GM23338 (cell line): ENCODE data around the gene DHRSX. TPM values are rescaled to one million over a fixed set of nuclear protein-coding genes. Genes with fewer than 3 reads are reported as not detected.
A peak's percentile ranks its signal among the peaks of the same experiment; 100 is the strongest.

Experiments
- ATAC-seq: fragments of 200-7000 bp; cut with Tn5 transposase; 3 replicates; pipeline ENCODE4 v1.9.1; 2020
- DNase-seq: peaks from one replicate; pipeline ENCODE4 v3.0.0-alpha.2; 2015; ENCODE audit warnings: low spot score
- H2AFZ ChIP-seq: fragments of 200-600 bp; sonication (generic); 2 replicates; pipeline ENCODE4 v1.8.0; 2016; ENCODE audit warnings: antibody characterized with exemption, mild to moderate bottlenecking, moderate library complexity
- H3F3A ChIP-seq: fragments of 200-600 bp; sonication (generic); replicated peaks from 2 replicates; pipeline ENCODE4 v1.8.0; 2017; ENCODE audit warnings: antibody characterized with exemption, mixed run types, low read depth
- H3K27ac ChIP-seq: fragments of 200-600 bp; sonication (generic); 2 replicates; pipeline ENCODE4 v1.6.1; 2016; ENCODE audit warnings: low read depth
- H3K27me3 ChIP-seq: fragments of 200-600 bp; sonication (generic); 2 replicates; pipeline ENCODE4 v1.8.0; 2016; ENCODE audit warnings: mild to moderate bottlenecking, mixed run types, moderate library complexity; ENCODE audit not compliant: insufficient read depth
- H3K36me3 ChIP-seq: fragments of 200-600 bp; sonication (generic); 2 replicates; pipeline ENCODE4 v1.8.0; 2016; ENCODE audit warnings: mild to moderate bottlenecking; ENCODE audit not compliant: insufficient read depth
- H3K4me1 ChIP-seq: fragments of 200-600 bp; sonication (generic); 2 replicates; pipeline ENCODE4 v1.8.0; 2016; ENCODE audit warnings: mild to moderate bottlenecking, moderate library complexity; ENCODE audit not compliant: insufficient read depth
- H3K4me2 ChIP-seq: fragments of 200-600 bp; sonication (generic); 2 replicates; pipeline ENCODE4 v1.7.1; 2017; ENCODE audit warnings: mixed run types
- H3K4me3 ChIP-seq: fragments of 200-600 bp; sonication (generic); 2 replicates; pipeline ENCODE4 v1.6.1; 2016; ENCODE audit warnings: mixed run types
- H3K79me2 ChIP-seq: fragments of 200-600 bp; sonication (generic); replicated peaks from 2 replicates; pipeline ENCODE4 v1.8.0; 2017; ENCODE audit warnings: mild to moderate bottlenecking; ENCODE audit not compliant: insufficient read depth
- H3K9me2 ChIP-seq: fragments of 200-600 bp; sonication (generic); 2 replicates; pipeline ENCODE4 v1.8.0; 2017; ENCODE audit not compliant: insufficient read depth
- H4K20me1 ChIP-seq: fragments of 200-600 bp; sonication (generic); replicated peaks from 2 replicates; pipeline ENCODE4 v1.8.0; 2017; ENCODE audit warnings: mild to moderate bottlenecking; ENCODE audit not compliant: insufficient read depth
- H3K27ac Mint-ChIP-seq: 2 replicates; pipeline ENCODE4 v1.8.0; 2020; ENCODE audit warnings: inconsistent platforms, mild to moderate bottlenecking, moderate library complexity, mixed read lengths
- H3K27me3 Mint-ChIP-seq: 3 replicates; pipeline ENCODE4 v1.8.0; 2022; ENCODE audit warnings: low read depth, mild to moderate bottlenecking, moderate library complexity, mixed read lengths, inconsistent platforms; ENCODE audit not compliant: insufficient read depth, poor library complexity
- H3K36me3 Mint-ChIP-seq: 3 replicates; pipeline ENCODE4 v1.8.0; 2021; ENCODE audit warnings: low read depth, mild to moderate bottlenecking, inconsistent platforms, moderate library complexity, mixed read lengths
- H3K4me1 Mint-ChIP-seq: 3 replicates; pipeline ENCODE4 v1.8.0; 2020; ENCODE audit warnings: mild to moderate bottlenecking, inconsistent platforms, mixed read lengths
- H3K4me3 Mint-ChIP-seq: 3 replicates; pipeline ENCODE4 v1.8.0; 2021; ENCODE audit warnings: moderate library complexity, mild to moderate bottlenecking, inconsistent platforms, mixed read lengths
- H3K9me3 Mint-ChIP-seq: 3 replicates; pipeline ENCODE4 v1.8.0; 2020; ENCODE audit warnings: moderate library complexity, mild to moderate bottlenecking, inconsistent platforms, mixed read lengths
- CREB1 ChIP-seq: fragments of 250-450 bp; sonication (Bioruptor Pico); IDR thresholded peaks from 2 replicates; pipeline ENCODE4 v1.5.0; 2020; ENCODE audit warnings: low read depth, mild to moderate bottlenecking, moderate library complexity
- EZH2phosphoT487 ChIP-seq: fragments of 200-600 bp; sonication (generic); IDR thresholded peaks from one replicate; pipeline ENCODE4 v1.8.1; 2018; ENCODE audit warnings: antibody characterized with exemption; ENCODE audit not compliant: unreplicated experiment
- JUNB ChIP-seq: IDR thresholded peaks from one replicate; pipeline ENCODE4 v1.6.1; 2016; ENCODE audit warnings: antibody characterized with exemption; ENCODE audit not compliant: unreplicated experiment
- NANOG ChIP-seq: IDR thresholded peaks from 2 replicates; pipeline ENCODE4 v1.6.1; 2016; ENCODE audit warnings: antibody characterized with exemption, borderline replicate concordance
- POLR2AphosphoS5 ChIP-seq: IDR thresholded peaks from 2 replicates; pipeline ENCODE4 v1.6.1; 2016; ENCODE audit warnings: antibody characterized with exemption, low read depth
- ZNF114 ChIP-seq: fragments of 250-450 bp; sonication (Bioruptor Pico); IDR thresholded peaks from 2 replicates; pipeline ENCODE4 v1.5.0; 2020; ENCODE audit warnings: mild to moderate bottlenecking, moderate library complexity
- polyA plus RNA-seq: library from polyadenylated mRNA; unstranded; fragments of >200 nt; fragmentation: Nextera tagmentation; extraction: Ambion mirVana; gene quantifications from 2 replicates; pipeline ENCODE4 v1.2.1, GENCODE V29; 2016
- total RNA-seq: library from RNA; depleted of rRNA; stranded (reverse); fragments of >200 nt; shearing (Covaris generic); gene quantifications from 2 replicates; pipeline ENCODE4 v1.2.3, GENCODE V29; 2014
- TF ChIP-seq, protein P1 (sequence below): IDR thresholded peaks from one replicate; pipeline ENCODE4 v1.6.1; 2018; ENCODE audit warnings: antibody characterized with exemption; ENCODE audit not compliant: unreplicated experiment
- TF ChIP-seq, protein P2 (sequence below): fragments of 250-450 bp; sonication (Bioruptor Pico); IDR thresholded peaks from 2 replicates; pipeline ENCODE4 v1.5.0; 2020; ENCODE audit warnings: mild to moderate bottlenecking, moderate library complexity

DHRSX gene
- total and polyA plus RNA-seq, 2 experiments from 2014 or later: 33.9 to 43.0 TPM

DNA sequence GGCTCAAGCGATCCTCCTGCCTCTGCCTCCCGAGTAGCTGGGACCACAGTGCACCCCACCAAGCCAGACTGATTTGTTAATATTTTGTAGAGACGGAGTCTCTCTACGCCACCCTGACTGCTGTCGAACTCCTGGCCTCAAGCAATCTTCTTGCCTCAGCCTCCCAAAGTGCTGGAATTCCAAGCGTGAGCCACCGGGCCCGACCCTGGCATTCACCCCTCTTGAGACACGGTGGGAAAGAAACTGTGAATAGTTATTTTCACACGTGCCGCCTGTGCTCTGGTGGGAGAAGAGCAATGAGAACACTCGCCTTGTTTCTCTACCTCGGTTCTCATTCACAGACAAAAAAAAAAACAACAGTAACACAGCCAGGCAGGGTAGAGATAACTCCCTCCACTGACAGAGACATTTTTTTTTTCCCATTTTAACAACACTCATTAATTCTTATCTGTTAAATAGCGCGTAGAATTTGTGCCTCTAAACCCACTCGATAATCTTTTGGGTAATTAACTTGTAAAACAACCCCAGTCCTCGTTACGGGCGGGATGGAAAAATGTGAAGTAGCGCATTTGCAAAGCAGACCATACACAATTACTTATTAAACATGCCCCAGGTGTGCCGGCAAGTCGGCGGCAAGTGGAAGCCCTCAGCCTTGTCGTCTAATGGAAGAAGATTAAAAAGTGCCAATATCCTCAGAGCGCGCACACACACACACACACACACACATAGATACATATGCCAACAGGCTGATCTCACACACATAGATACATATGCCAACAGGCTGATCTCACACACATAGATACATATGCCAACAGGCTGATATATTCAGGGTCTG lies 103.3 kb downstream of the DHRSX start:
- Histone ChIP-seq H3K9me2 (no peaks in the 10 kb centered on the region), H3K27me3 (no peaks in the 10 kb centered on the region), H3K36me3 (no peaks in the 10 kb centered on the region), H3K4me3 (no peak overlapping the region), H3K4me1 (peaks cover 6% of the 10 kb centered on the region; the same call in 1 of the 2 replicates), H3K27ac (no peak overlapping the region), H4K20me1 (no peaks in the 10 kb centered on the region; the same call in none of the 2 replicates), H3K79me2 (peaks cover 10% of the 10 kb centered on the region), H3F3A (no peaks in the 10 kb centered on the region), H2AFZ (no peak overlapping the region), H3K4me2 (no peak overlapping the region)
- peaks cover 5% of the 10 kb centered on the region for H3K27me3 Mint-ChIP-seq
- peaks cover 15% of the 10 kb centered on the region for H3K4me1 Mint-ChIP-seq
- no peak for DNase-seq
- TF ChIP-seq, protein P1, sequence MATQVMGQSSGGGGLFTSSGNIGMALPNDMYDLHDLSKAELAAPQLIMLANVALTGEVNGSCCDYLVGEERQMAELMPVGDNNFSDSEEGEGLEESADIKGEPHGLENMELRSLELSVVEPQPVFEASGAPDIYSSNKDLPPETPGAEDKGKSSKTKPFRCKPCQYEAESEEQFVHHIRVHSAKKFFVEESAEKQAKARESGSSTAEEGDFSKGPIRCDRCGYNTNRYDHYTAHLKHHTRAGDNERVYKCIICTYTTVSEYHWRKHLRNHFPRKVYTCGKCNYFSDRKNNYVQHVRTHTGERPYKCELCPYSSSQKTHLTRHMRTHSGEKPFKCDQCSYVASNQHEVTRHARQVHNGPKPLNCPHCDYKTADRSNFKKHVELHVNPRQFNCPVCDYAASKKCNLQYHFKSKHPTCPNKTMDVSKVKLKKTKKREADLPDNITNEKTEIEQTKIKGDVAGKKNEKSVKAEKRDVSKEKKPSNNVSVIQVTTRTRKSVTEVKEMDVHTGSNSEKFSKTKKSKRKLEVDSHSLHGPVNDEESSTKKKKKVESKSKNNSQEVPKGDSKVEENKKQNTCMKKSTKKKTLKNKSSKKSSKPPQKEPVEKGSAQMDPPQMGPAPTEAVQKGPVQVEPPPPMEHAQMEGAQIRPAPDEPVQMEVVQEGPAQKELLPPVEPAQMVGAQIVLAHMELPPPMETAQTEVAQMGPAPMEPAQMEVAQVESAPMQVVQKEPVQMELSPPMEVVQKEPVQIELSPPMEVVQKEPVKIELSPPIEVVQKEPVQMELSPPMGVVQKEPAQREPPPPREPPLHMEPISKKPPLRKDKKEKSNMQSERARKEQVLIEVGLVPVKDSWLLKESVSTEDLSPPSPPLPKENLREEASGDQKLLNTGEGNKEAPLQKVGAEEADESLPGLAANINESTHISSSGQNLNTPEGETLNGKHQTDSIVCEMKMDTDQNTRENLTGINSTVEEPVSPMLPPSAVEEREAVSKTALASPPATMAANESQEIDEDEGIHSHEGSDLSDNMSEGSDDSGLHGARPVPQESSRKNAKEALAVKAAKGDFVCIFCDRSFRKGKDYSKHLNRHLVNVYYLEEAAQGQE: no peak
- TF ChIP-seq ZNF114 (CRISPR knock-in tag) (no peak), EZH2phosphoT487 (no peak), POLR2AphosphoS5 (no peak), JUNB (no peak), CREB1 (CRISPR knock-in tag) (no peak), NANOG (no peak)
- TF ChIP-seq, protein P2, sequence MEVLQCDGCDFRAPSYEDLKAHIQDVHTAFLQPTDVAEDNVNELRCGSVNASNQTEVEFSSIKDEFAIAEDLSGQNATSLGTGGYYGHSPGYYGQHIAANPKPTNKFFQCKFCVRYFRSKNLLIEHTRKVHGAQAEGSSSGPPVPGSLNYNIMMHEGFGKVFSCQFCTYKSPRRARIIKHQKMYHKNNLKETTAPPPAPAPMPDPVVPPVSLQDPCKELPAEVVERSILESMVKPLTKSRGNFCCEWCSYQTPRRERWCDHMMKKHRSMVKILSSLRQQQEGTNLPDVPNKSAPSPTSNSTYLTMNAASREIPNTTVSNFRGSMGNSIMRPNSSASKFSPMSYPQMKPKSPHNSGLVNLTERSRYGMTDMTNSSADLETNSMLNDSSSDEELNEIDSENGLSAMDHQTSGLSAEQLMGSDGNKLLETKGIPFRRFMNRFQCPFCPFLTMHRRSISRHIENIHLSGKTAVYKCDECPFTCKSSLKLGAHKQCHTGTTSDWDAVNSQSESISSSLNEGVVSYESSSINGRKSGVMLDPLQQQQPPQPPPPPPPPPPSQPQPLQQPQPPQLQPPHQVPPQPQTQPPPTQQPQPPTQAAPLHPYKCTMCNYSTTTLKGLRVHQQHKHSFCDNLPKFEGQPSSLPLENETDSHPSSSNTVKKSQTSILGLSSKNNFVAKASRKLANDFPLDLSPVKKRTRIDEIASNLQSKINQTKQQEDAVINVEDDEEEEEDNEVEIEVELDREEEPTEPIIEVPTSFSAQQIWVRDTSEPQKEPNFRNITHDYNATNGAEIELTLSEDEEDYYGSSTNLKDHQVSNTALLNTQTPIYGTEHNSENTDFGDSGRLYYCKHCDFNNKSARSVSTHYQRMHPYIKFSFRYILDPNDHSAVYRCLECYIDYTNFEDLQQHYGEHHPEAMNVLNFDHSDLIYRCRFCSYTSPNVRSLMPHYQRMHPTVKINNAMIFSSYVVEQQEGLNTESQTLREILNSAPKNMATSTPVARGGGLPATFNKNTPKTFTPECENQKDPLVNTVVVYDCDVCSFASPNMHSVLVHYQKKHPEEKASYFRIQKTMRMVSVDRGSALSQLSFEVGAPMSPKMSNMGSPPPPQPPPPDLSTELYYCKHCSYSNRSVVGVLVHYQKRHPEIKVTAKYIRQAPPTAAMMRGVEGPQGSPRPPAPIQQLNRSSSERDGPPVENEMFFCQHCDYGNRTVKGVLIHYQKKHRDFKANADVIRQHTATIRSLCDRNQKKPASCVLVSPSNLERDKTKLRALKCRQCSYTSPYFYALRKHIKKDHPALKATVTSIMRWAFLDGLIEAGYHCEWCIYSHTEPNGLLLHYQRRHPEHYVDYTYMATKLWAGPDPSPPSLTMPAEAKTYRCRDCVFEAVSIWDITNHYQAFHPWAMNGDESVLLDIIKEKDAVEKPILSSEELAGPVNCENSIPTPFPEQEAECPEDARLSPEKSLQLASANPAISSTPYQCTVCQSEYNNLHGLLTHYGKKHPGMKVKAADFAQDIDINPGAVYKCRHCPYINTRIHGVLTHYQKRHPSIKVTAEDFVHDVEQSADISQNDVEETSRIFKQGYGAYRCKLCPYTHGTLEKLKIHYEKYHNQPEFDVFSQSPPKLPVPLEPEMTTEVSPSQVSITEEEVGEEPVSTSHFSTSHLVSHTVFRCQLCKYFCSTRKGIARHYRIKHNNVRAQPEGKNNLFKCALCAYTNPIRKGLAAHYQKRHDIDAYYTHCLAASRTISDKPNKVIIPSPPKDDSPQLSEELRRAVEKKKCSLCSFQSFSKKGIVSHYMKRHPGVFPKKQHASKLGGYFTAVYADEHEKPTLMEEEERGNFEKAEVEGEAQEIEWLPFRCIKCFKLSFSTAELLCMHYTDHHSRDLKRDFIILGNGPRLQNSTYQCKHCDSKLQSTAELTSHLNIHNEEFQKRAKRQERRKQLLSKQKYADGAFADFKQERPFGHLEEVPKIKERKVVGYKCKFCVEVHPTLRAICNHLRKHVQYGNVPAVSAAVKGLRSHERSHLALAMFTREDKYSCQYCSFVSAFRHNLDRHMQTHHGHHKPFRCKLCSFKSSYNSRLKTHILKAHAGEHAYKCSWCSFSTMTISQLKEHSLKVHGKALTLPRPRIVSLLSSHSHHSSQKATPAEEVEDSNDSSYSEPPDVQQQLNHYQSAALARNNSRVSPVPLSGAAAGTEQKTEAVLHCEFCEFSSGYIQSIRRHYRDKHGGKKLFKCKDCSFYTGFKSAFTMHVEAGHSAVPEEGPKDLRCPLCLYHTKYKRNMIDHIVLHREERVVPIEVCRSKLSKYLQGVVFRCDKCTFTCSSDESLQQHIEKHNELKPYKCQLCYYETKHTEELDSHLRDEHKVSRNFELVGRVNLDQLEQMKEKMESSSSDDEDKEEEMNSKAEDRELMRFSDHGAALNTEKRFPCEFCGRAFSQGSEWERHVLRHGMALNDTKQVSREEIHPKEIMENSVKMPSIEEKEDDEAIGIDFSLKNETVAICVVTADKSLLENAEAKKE (CRISPR knock-in tag): no peak
- no peak for ATAC-seq
- H3K4me3 Mint-ChIP-seq: no peak overlapping the region
- peaks cover 15% of the 10 kb centered on the region for H3K36me3 Mint-ChIP-seq
- peak overlapping the region; percentile 78 for H3K27ac Mint-ChIP-seq
- H3K9me3 Mint-ChIP-seq: no peaks in the 10 kb centered on the region; the same call in 1 of the 3 replicates
